HFFc6 (cell line): ENCODE results near the gene PHRF1. TPM values are rescaled to one million over a fixed set of nuclear protein-coding genes. Genes with fewer than 3 reads are reported as not detected.

ENCODE experiments used
- DNase-seq: peaks from one replicate; pipeline ENCODE4 v3.0.0-alpha.2; 2018
- H3K27ac Mint-ChIP-seq: 2 replicates; pipeline ENCODE4 v1.8.0; 2020; ENCODE audit warnings: mild to moderate bottlenecking, mixed read lengths
- H3K27me3 Mint-ChIP-seq: 2 replicates; pipeline ENCODE4 v1.8.0; 2021; ENCODE audit warnings: mild to moderate bottlenecking, moderate library complexity, mixed read lengths; ENCODE audit not compliant: insufficient read depth
- H3K36me3 Mint-ChIP-seq: 2 replicates; pipeline ENCODE4 v1.8.0; 2021; ENCODE audit warnings: low read depth, mixed read lengths
- H3K4me1 Mint-ChIP-seq: 2 replicates; pipeline ENCODE4 v1.8.0; 2020; ENCODE audit warnings: low read depth, mixed read lengths
- H3K4me3 Mint-ChIP-seq: 2 replicates; pipeline ENCODE4 v1.8.0; 2020; ENCODE audit warnings: mild to moderate bottlenecking, moderate library complexity, mixed read lengths
- H3K9me3 Mint-ChIP-seq: 2 replicates; pipeline ENCODE4 v1.8.0; 2020; ENCODE audit warnings: mild to moderate bottlenecking, mixed read lengths
- CTCF ChIP-seq: fragments of 200-600 bp; sonication (generic); IDR thresholded peaks from 2 replicates; pipeline ENCODE4 v1.5.0; 2021; ENCODE audit warnings: antibody characterized with exemption, mild to moderate bottlenecking
- total RNA-seq, 6 experiments: library from RNA; stranded (reverse); fragmentation: NEBNext Ultra II Directional; extraction: Animal tissue kit (Norgen Biotek cat#: 25700); gene quantifications; 2 replicates in 1 of 6; 3 replicates in 5 of 6; pipeline ENCODE4 v1.2.3, GENCODE V29; 2021

The PHRF1 gene
- total RNA-seq, 6 experiments from 2014 or later, result 23.8 to 27.5 (median 24.8) TPM

DNA sequence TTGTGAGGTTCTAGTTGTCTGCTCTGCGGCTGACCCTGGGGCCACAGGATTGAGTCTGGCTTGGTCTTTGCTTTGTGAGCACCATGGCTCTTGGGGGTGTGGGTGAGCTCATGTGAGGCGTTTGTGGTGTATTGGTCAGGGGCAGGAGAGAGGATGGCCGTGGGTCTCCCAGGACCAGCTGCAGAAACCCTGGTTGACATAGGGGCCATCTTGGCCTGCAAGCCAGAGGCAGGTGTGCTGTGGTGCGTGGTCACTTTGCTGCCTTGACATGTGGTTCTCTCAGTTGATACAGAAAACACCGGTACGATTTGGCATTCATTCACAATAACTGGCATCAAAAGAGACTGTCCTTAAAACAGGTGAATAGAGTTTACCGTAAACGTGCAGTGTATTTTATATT lies 11.3 kb downstream of the PHRF1 start:
- Mint-ChIP-seq H3K9me3 (no peaks in the 10 kb centered on the region), H3K27me3 (no peaks in the 10 kb centered on the region; the same call in 1 of the 2 replicates), H3K36me3 (peaks cover 12% of the 10 kb centered on the region), H3K4me1 (peaks cover 12% of the 10 kb centered on the region), H3K27ac (peak overlapping the region; percentile 77), H3K4me3 (no peak overlapping the region)
- no peak for DNase-seq
- no peak for TF ChIP-seq CTCF

DNA sequence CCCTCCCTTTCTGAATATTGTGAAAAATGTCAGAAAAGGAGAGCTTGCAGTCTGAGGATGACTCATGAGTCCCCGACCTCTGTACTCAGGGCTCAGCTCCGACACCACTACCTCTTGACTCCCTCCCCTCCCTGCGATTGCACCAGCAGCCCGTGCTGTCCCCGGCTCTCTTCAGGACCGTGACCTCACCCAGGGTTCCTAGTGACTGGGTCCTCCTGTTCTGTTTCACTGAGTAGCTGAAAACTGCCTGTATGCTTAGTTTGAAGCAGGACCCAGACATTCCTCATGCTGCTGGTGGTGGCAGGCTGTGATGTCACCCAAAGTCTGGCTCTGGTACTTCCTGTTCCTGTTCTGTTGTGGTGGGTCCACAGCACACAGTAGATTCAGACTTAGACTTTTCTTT lies 11.7 kb downstream of the PHRF1 start:
- TF ChIP-seq CTCF, result no peak
- H3K27me3 Mint-ChIP-seq, result no peaks in the 10 kb centered on the region; the same call in 1 of the 2 replicates
- H3K9me3 Mint-ChIP-seq, result no peaks in the 10 kb centered on the region
- peaks cover 12% of the 10 kb centered on the region for H3K4me1 Mint-ChIP-seq
- peak overlapping the region; percentile 77 for H3K27ac Mint-ChIP-seq
- H3K4me3 Mint-ChIP-seq, result no peak overlapping the region
- H3K36me3 Mint-ChIP-seq, result peaks cover 15% of the 10 kb centered on the region
- DNase-seq, result peak; percentile 55

DNA sequence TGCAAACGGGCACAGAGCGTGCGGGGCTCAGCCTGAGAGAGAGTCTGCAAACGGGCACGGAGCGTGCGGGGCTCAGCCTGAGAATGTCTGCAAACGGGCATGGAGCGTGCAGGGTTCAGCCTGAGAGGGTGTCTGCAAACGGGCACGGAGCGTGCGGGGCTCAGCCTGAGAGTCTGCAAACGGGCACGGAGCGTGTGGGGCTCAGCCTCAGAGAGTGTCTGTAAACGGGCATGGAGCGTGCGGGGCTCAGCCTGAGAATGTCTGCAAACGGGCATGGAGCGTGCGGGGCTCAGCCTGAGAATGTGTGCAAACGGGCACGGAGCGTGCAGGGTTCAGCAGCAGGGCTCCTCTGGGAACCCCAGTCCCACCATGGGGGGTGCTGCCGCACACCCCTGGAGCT lies 13.5 kb downstream of the PHRF1 start:
- DNase-seq, result no peak
- Mint-ChIP-seq H3K9me3 (no peaks in the 10 kb centered on the region), H3K27me3 (no peaks in the 10 kb centered on the region; the same call in 1 of the 2 replicates), H3K27ac (no peak overlapping the region), H3K4me3 (no peak overlapping the region), H3K4me1 (peaks cover 12% of the 10 kb centered on the region), H3K36me3 (peaks cover 29% of the 10 kb centered on the region)
- TF ChIP-seq CTCF, result no peak

GRCh38 chr11:590997-591396 lies 14.7 kb downstream of the PHRF1 start:
- Mint-ChIP-seq H3K36me3 (peaks cover 29% of the 10 kb centered on the region), H3K27me3 (no peaks in the 10 kb centered on the region; the same call in 1 of the 2 replicates), H3K27ac (no peak overlapping the region)

GRCh38 chr11:592501-592900 lies 16.2 kb downstream of the PHRF1 start:
- no peak for TF ChIP-seq CTCF
- DNase-seq, result no peak
- peaks cover 3% of the 10 kb centered on the region; the same call in 1 of the 2 replicates for H3K27me3 Mint-ChIP-seq
- H3K27ac Mint-ChIP-seq, result no peak overlapping the region
- peaks cover 38% of the 10 kb centered on the region for H3K36me3 Mint-ChIP-seq
- peaks cover 8% of the 10 kb centered on the region for H3K4me1 Mint-ChIP-seq
- H3K9me3 Mint-ChIP-seq, result no peaks in the 10 kb centered on the region
- no peak overlapping the region for H3K4me3 Mint-ChIP-seq

More at GRCh38 chr11:590997-591396, 14.7 kb downstream of the PHRF1 start:
- no peak overlapping the region for H3K4me3 Mint-ChIP-seq
- no peak for DNase-seq
- TF ChIP-seq CTCF, result no peak
- no peaks in the 10 kb centered on the region for H3K9me3 Mint-ChIP-seq
- peaks cover 12% of the 10 kb centered on the region for H3K4me1 Mint-ChIP-seq

DNA sequence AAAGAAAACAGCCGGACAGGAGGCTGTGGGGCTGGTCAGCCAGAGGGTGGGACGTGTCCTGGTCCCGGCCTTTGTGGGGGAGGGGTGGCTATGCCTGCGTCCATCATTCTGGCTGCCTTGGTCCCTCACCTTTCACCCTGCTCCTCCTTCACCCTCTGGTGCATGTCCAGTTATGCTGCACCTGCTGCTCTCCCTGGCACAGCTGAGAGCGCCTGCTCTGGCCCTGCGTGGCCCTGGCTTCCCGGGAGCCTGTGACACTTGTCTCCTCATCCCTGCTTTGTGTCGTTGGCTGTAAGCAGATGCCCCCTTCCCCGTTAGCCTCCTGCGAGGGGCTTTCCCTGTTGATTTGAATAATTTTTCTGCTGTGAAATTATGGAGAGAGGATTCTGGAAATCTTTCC lies 16.6 kb downstream of the PHRF1 start:
- peaks cover 3% of the 10 kb centered on the region for H3K4me1 Mint-ChIP-seq
- TF ChIP-seq CTCF, result no peak
- H3K36me3 Mint-ChIP-seq, result peaks cover 38% of the 10 kb centered on the region
- no peak for DNase-seq
- no peak overlapping the region for H3K27ac Mint-ChIP-seq
- H3K9me3 Mint-ChIP-seq, result no peaks in the 10 kb centered on the region
- no peak overlapping the region for H3K4me3 Mint-ChIP-seq
- H3K27me3 Mint-ChIP-seq, result peaks cover 3% of the 10 kb centered on the region; the same call in 1 of the 2 replicates
